Thyroid gland (tissue), 4 donors: ENCODE measurements around the gene RFC5. TPM values are rescaled to one million over a fixed set of nuclear protein-coding genes. Genes with fewer than 3 reads are reported as not detected.
"Not testable (repeated sequence)": the region's sequence is repeated elsewhere in the genome, so short reads cannot be mapped to it uniquely, and the experiment has no call there.

Experiments
- DNase-seq, 2 donors: peaks; one replicate each; pipeline ENCODE4 v3.0.0-alpha.2; 2019
- H3K27ac ChIP-seq, 3 donors: fragments of 200-600 bp; sonication (generic); 1 replicate in 2 of 3; 2 replicates in 1 of 3; pipeline ENCODE4 v1.5.1; 2016 to 2019; ENCODE audit warnings: mild to moderate bottlenecking in 1 of 3, moderate library complexity in 1 of 3
- H3K27me3 ChIP-seq: fragments of 200-600 bp; sonication (generic); one replicate; pipeline ENCODE4 v1.5.1; 2019
- H3K36me3 ChIP-seq, 2 donors: fragments of 200-600 bp; sonication (generic); one replicate each; pipeline ENCODE4 v1.5.1; 2016 to 2019
- H3K4me1 ChIP-seq, 2 donors: fragments of 200-600 bp; sonication (generic); one replicate each; pipeline ENCODE4 v1.5.1; 2017 to 2019
- H3K4me3 ChIP-seq, 3 donors: fragments of 200-600 bp; sonication (generic); replicated peaks in 1 of 3; 1 replicate in 2 of 3; 2 replicates in 1 of 3; pipeline ENCODE4 v1.5.1; 2016; ENCODE audit warnings: mild to moderate bottlenecking in 1 of 3
- H3K9me3 ChIP-seq: fragments of 200-600 bp; sonication (generic); one replicate; pipeline ENCODE4 v1.5.1; 2017
- POLR2A ChIP-seq, 2 donors: fragments of 450-650 bp; IDR thresholded peaks; one replicate each; pipeline ENCODE4 v1.6.1; 2017; ENCODE audit warnings: antibody characterized with exemption in 2 of 2, mild to moderate bottlenecking in 2 of 2, moderate library complexity in 1 of 2
- WGBS, 2 donors: methylation state at CpG; one replicate each; pipeline ENCODE4 v1.1.5; 2017; 5-methylcytosine and 5-hydroxymethylcytosine counted together
- intact Hi-C: fragments of 100-400 bp; cut with DNase I; formaldehyde crosslinking; loops from one replicate; pipeline ENCODE4 v1.15.1; 2023
- total RNA-seq, 4 donors: library from RNA; depleted of rRNA; stranded (reverse); fragments of >200 nt; gene quantifications; one replicate each; pipeline ENCODE4 v1.2.3, GENCODE V29; 2016
- TF ChIP-seq, protein P1 (sequence below), 6 experiments: fragments of 200-600 bp in 3 of 6; fragments of 450-650 bp in 3 of 6; sonication (generic) in 3 of 6; IDR thresholded peaks; one replicate each; pipeline ENCODE4 v1.5.1; 2016 to 2019; ENCODE audit warnings: antibody characterized with exemption in 6 of 6, mild to moderate bottlenecking in 2 of 6, inconsistent platforms in 1 of 6, moderate library complexity in 1 of 6

The RFC5 gene
- total RNA-seq, 4 donors from 2014 or later, result 15.4 to 18.8 (median 17.2) TPM

DNA sequence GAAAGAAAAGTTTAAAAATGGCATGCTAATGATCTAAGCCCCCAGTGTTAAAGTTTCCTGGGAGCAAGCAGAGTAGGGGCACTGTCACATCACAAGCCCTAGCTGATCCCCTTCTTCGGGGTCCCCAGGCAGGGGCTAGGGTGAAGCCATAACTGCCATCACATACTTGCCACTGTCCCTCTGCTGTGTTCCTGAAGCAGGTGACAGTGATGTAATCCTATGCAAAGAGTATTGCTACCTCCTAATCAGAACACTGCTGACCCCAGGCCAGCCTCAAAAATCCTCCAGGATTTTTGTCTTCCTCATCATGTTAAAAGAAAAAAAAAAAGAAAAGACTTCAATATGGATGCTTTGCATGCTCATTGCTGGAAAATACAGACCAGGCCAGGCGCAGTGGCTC lies 1.2 kb upstream of the RFC5 start:
- H3K27ac ChIP-seq, result peak overlapping the region in 1 of 3 donors; percentile 6
- H3K4me1 ChIP-seq, result peaks cover 13 to 19% of the 10 kb centered on the region in 2 donors
- TF ChIP-seq, protein P1, sequence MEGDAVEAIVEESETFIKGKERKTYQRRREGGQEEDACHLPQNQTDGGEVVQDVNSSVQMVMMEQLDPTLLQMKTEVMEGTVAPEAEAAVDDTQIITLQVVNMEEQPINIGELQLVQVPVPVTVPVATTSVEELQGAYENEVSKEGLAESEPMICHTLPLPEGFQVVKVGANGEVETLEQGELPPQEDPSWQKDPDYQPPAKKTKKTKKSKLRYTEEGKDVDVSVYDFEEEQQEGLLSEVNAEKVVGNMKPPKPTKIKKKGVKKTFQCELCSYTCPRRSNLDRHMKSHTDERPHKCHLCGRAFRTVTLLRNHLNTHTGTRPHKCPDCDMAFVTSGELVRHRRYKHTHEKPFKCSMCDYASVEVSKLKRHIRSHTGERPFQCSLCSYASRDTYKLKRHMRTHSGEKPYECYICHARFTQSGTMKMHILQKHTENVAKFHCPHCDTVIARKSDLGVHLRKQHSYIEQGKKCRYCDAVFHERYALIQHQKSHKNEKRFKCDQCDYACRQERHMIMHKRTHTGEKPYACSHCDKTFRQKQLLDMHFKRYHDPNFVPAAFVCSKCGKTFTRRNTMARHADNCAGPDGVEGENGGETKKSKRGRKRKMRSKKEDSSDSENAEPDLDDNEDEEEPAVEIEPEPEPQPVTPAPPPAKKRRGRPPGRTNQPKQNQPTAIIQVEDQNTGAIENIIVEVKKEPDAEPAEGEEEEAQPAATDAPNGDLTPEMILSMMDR (IDR thresholded peaks at IDR 0.05), result no peak
- TF ChIP-seq POLR2A (IDR thresholded peaks at IDR 0.05), result no peak
- intact Hi-C loops, result no loop called here
- H3K4me3 ChIP-seq, result no peak overlapping the region
- no peaks in the 10 kb centered on the region for H3K9me3 ChIP-seq
- no peaks in the 10 kb centered on the region for H3K27me3 ChIP-seq
- WGBS, 2 donors, result 92 to 94% methylated on average over 2 of the region's 2 CpGs
- no peak for DNase-seq
- H3K36me3 ChIP-seq, result peaks cover 0 to under 1% of the 10 kb centered on the region in 2 donors

GRCh38 chr12:118015944-118016343 lies 559 bp upstream of the RFC5 start:
- WGBS, 2 donors, result 27 to 29% methylated on average over 9 of the region's 9 CpGs
- Histone ChIP-seq H3K4me3 (peak overlapping the region in 1 of 3 donors; percentile 73), H3K27ac (peak overlapping the region in 2 of 3 donors; percentile 7 to 17), H3K4me1 (peaks cover 13 to 19% of the 10 kb centered on the region in 2 donors), H3K36me3 (peaks cover 0 to 5% of the 10 kb centered on the region in 2 donors), H3K9me3 (no peaks in the 10 kb centered on the region), H3K27me3 (no peaks in the 10 kb centered on the region)
- intact Hi-C loops, result no loop called here
- DNase-seq, result no peak
- TF ChIP-seq, protein P1 (IDR thresholded peaks at IDR 0.05), result no peak
- TF ChIP-seq POLR2A (IDR thresholded peaks at IDR 0.05), result no peak

GRCh38 chr12:118017926-118018325 lies 1.4 kb downstream of the RFC5 start:
- no peak overlapping the region for H3K27ac ChIP-seq
- peaks cover 0 to 5% of the 10 kb centered on the region in 2 donors for H3K36me3 ChIP-seq
- H3K4me1 ChIP-seq, result peaks cover 13 to 33% of the 10 kb centered on the region in 2 donors
- intact Hi-C loops, result no loop called here
- no peaks in the 10 kb centered on the region for H3K27me3 ChIP-seq
- no peak for DNase-seq
- TF ChIP-seq, protein P1 (IDR thresholded peaks at IDR 0.05), result no peak
- TF ChIP-seq POLR2A (IDR thresholded peaks at IDR 0.05), result no peak
- H3K9me3 ChIP-seq, result no peaks in the 10 kb centered on the region
- H3K4me3 ChIP-seq, result no peak overlapping the region

DNA sequence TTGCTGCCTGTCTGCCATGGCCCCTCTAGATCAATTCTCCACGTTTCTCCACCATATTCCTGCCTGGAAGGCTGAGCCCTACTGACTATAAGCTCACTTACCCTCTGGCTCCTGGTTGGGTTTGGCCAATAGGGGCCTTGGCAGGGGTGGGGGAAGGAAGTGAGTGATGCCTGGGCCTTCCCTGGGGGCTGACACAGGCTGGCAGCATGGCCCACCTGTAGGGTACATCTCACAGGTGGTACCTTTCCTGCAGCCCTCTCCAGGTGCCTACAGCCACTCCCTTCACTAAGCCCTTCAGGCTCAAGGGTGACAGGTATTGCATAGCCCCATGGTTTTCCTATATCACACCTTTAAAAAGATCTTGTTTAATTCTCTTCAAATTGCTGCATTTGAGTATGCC lies 3.5 kb downstream of the RFC5 start:
- TF ChIP-seq POLR2A (IDR thresholded peaks at IDR 0.05), result no peak
- TF ChIP-seq, protein P1 (IDR thresholded peaks at IDR 0.05), result no peak
- Histone ChIP-seq H3K36me3 (peaks cover 0 to 5% of the 10 kb centered on the region in 2 donors), H3K4me3 (no peak overlapping the region), H3K4me1 (peaks cover 13 to 51% of the 10 kb centered on the region in 2 donors), H3K9me3 (no peaks in the 10 kb centered on the region), H3K27ac (no peak overlapping the region), H3K27me3 (no peaks in the 10 kb centered on the region)
- 70 to 80% methylated on average over 1 of the region's 1 CpG for WGBS, 2 donors
- intact Hi-C loops, result no loop called here
- DNase-seq, result no peak

DNA sequence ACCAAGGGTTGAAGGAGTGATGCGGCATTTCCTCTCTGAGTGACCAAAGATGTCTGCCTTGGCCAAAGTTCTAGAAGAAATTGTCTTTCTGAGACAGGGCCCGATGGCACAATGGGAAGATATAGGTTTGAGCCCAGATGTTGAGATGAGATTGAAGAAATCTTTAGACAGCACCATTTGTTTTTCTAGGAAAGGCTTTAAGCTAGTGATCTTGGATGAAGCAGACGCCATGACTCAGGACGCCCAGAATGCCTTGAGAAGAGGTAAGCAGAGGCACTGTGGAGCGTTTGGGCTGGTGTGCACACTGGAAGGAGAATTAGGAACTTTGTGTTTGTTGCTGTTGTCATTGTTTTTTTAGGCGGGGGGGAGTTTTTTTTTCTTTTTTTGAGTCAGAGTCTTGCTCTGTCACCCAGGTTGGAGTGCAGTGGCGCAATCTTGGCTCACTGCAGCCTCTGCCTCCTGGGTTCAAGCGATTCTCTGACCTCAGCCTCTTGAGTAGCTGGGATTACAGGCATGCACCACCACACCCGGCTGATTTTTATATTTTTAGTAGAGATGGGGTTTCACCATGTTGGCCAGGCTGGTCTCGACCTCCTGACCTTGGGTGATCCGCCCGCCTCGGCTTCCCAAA lies 5.7 kb downstream of the RFC5 start:
- DNase-seq, result peak; percentile 44 to 54
- H3K36me3 ChIP-seq, result peaks cover 0 to 13% of the 10 kb centered on the region in 2 donors
- intact Hi-C loops, H3K4me3 ChIP-seq, H3K9me3 ChIP-seq, H3K27me3 ChIP-seq: not testable (repeated sequence)
- 83 to 85% methylated on average over 13 of the region's 13 CpGs for WGBS, 2 donors
- peaks cover 3 to 53% of the 10 kb centered on the region in 2 donors for H3K4me1 ChIP-seq
- H3K27ac ChIP-seq, result peak overlapping the region in 2 of 3 donors; percentile 35 to 75
